ENCODE measurements around the gene CCDC85C. TPM values are rescaled to one million over a fixed set of nuclear protein-coding genes. Genes with fewer than 3 reads are reported as not detected.

CCDC85C gene
- total and polyA plus RNA-seq, 2 of the 8 experiments (the other 6 are each of a cell fraction or from before 2014, with no cell fraction given): 16.8 to 35.8 TPM

- Histone ChIP-seq H3K4me1 (replicated peaks in 1 of 4; ENCODE audit: control insufficient read depth in 3 of 4, insufficient read depth in 4 of 4, low read length in 3 of 4) (peaks cover 0 to 56% (median 41%) of the 10 kb centered on the region in 4 experiments; a peak in 6 of 7 replicates), H3K79me1 (ENCODE audit: low read depth, low read length) (peaks cover 43% of the 10 kb centered on the region), H4K5ac (ENCODE audit: insufficient read length, low read depth, low read length) (no peak overlapping the region), H3K27me3 (replicated peaks in 1 of 4; ENCODE audit: control insufficient read depth in 3 of 4, extremely low read depth in 1 of 4, insufficient read depth in 3 of 4, low read length in 3 of 4) (no peaks in the 10 kb centered on the region; a peak in 1 of 7 replicates), H2BK20ac (ENCODE audit: low read length) (no peak overlapping the region), H3K18ac (ENCODE audit: extremely low read depth, low read length) (no peak overlapping the region), H4K8ac (ENCODE audit: extremely low read depth, insufficient read depth, low read length) (no peak overlapping the region), H4K20me1 (replicated peaks in 1 of 2; ENCODE audit: control insufficient read depth in 1 of 2, insufficient read depth in 2 of 2, low read length in 2 of 2) (peaks cover 12 to 32% of the 10 kb centered on the region in 2 experiments), H3K14ac (ENCODE audit: insufficient read length) (no peak overlapping the region), H3K4ac (replicated peaks; ENCODE audit: insufficient read length, low read depth, low read length) (no peak overlapping the region), H2AFZ (ENCODE audit: low read length) (no peak overlapping the region), H3K23me2 (ENCODE audit: low read depth, low read length) (no peaks in the 10 kb centered on the region), H3K4me2 (ENCODE audit: insufficient read depth in 1 of 2, low read depth in 2 of 2, low read length in 2 of 2) (no peak overlapping the region), H2BK15ac (ENCODE audit: low read length) (peak overlapping the region; percentile 6; the same call in 1 of the 2 replicates), H2AK5ac (ENCODE audit: low read depth, low read length) (peak overlapping the region; percentile 25; the same call in 1 of the 2 replicates), H2BK5ac (ENCODE audit: low read depth, low read length) (no peak overlapping the region; the same call in 1 of the 2 replicates), H3K27ac (ENCODE audit: low read depth, low read length) (no peak overlapping the region), H3K36me3 (ENCODE audit: control insufficient read depth in 2 of 4, insufficient read depth in 4 of 4, low read length in 3 of 4) (no peaks in the 10 kb centered on the region), H3K56ac (replicated peaks; ENCODE audit: insufficient read length, low read depth, low read length) (no peak overlapping the region), H3K9me3 (ENCODE audit: insufficient read depth in 2 of 2, low read depth in 1 of 2, low read length in 1 of 2) (no peaks in the 10 kb centered on the region), H3K9ac (replicated peaks in 1 of 4; ENCODE audit: extremely low read depth in 1 of 4, low read depth in 3 of 4, low read length in 3 of 4) (no peak overlapping the region), H3K79me2 (ENCODE audit: control insufficient read depth in 1 of 2, insufficient read depth in 2 of 2, low read length in 2 of 2) (peaks cover 0 to 70% of the 10 kb centered on the region in 2 experiments; a peak in 1 of 4 replicates), H3K4me3 (ENCODE audit: extremely low read depth in 1 of 4, insufficient read depth in 2 of 4, low read depth in 3 of 4, low read length in 4 of 4) (no peak overlapping the region), H4K91ac (replicated peaks; ENCODE audit: insufficient read length, low read length) (no peak overlapping the region), H2BK12ac (ENCODE audit: low read depth, low read length) (no peak overlapping the region), H3K23ac (ENCODE audit: insufficient read length) (no peak overlapping the region), H2BK120ac (replicated peaks; ENCODE audit: low read depth, low read length) (no peak overlapping the region)
- WGBS, 2 experiments (ENCODE audit: extremely low coverage in 1 of 2, insufficient coverage in 1 of 2, insufficient read length in 1 of 2, insufficient replicate concordance in 2 of 2, low coverage in 1 of 2, low lambda C conversion rate in 2 of 2, missing lambda C conversion rate in 1 of 2): 90% methylated on average over 12 of the region's 12 CpGs; no CpG with 5 or more reads in 1 of the 2 experiments
- FAIRE-seq (no peak), DNase-seq (ENCODE audit: low read depth in 1 of 2, low spot score in 2 of 2) (no peak)
- TF ChIP-seq SIRT6 (IDR thresholded peaks at IDR 0.05; ENCODE audit: low read length) (no peak), EZH2 (IDR thresholded peaks at IDR 0.05; ENCODE audit: low read depth, low read length, severe bottlenecking) (no peak), POU5F1 (IDR thresholded peaks at IDR 0.05; ENCODE audit: low read depth, low read length) (no peak), CHD2 (IDR thresholded peaks at IDR 0.05; ENCODE audit: low read length) (no peak), MAX (IDR thresholded peaks at IDR 0.05) (no peak), HDAC6 (IDR thresholded peaks at IDR 0.05; ENCODE audit: low read depth, low read length) (no peak)
- ChIA-PET POLR2A (ENCODE audit: partially characterized antibody) (no interaction called here), CTCF (ENCODE audit: partially characterized antibody) (no interaction called here)
These were observed 25.4 kb downstream of the CCDC85C start for GRCh38 chr14:99578541-99579101.

Measured in H1 (cell line).